SHP77 treated with DMSO at 0.1 percent for 48 hours (cell line): ENCODE measurements around the gene TMEM181.
"Not testable (repeated sequence)": the region's sequence is repeated elsewhere in the genome, so short reads cannot be mapped to it uniquely, and the experiment has no call there.

ENCODE experiments used
- DNase-seq: peaks from one replicate; lab custom pipeline; 2025; lab: John Stamatoyannopoulos, UW

Gene TMEM181

GRCh38 chr6:158559895-158560835 is at the start of gene TMEM181:
Gene TMEM181 (plus strand): TSS chr6:158560091. CDS start chr6:158560225, 134 bp downstream.
- peak; percentile 81 for DNase-seq

- DNase-seq: no peak
Observed at GRCh38 chr6:158512809-158513208, 47.1 kb upstream of the TMEM181 start.

- no peak for DNase-seq
Observed at GRCh38 chr6:158514176-158514575, 45.7 kb upstream of the TMEM181 start.

- no peak for DNase-seq
Observed at GRCh38 chr6:158514991-158515390, 44.9 kb upstream of the TMEM181 start.

- DNase-seq: no peak
Observed at GRCh38 chr6:158516098-158516497, 43.8 kb upstream of the TMEM181 start.

GRCh38 chr6:158517038-158517437 is 42.9 kb upstream of the TMEM181 start:
- no peak for DNase-seq

- no peak for DNase-seq
Observed at GRCh38 chr6:158517581-158517980, 42.3 kb upstream of the TMEM181 start.

- peak; percentile 90 for DNase-seq
Observed at GRCh38 chr6:158518191-158519127, 41.4 kb upstream of the TMEM181 start.

- no peak for DNase-seq
Observed at GRCh38 chr6:158519300-158519699, 40.6 kb upstream of the TMEM181 start.

GRCh38 chr6:158519761-158520160 is 40.1 kb upstream of the TMEM181 start:
- DNase-seq: no peak

GRCh38 chr6:158520975-158521374 is 38.9 kb upstream of the TMEM181 start:
- DNase-seq: not testable (repeated sequence)

GRCh38 chr6:158521759-158522158 is 38.1 kb upstream of the TMEM181 start:
- no peak for DNase-seq

GRCh38 chr6:158522616-158523015 is 37.3 kb upstream of the TMEM181 start:
- no peak for DNase-seq

GRCh38 chr6:158524311-158524710 is 35.6 kb upstream of the TMEM181 start:
- no peak for DNase-seq

- not testable (repeated sequence) for DNase-seq
Observed at GRCh38 chr6:158527858-158528257, 32.0 kb upstream of the TMEM181 start.

GRCh38 chr6:158528826-158529225 is 31.1 kb upstream of the TMEM181 start:
- DNase-seq: no peak

GRCh38 chr6:158529629-158530028 is 30.3 kb upstream of the TMEM181 start:
- DNase-seq: no peak

GRCh38 chr6:158531566-158531965 is 28.3 kb upstream of the TMEM181 start:
- DNase-seq: no peak

GRCh38 chr6:158531970-158532369 is 27.9 kb upstream of the TMEM181 start:
- no peak for DNase-seq

- peak; percentile 66 for DNase-seq
Observed at GRCh38 chr6:158536084-158536890, 23.6 kb upstream of the TMEM181 start.

GRCh38 chr6:158536891-158537798 is 22.7 kb upstream of the TMEM181 start:
- peak; percentile 60 for DNase-seq
